ENCODE data around the gene SEL1L.

- TF ChIP-seq CTCF (IDR thresholded peaks at IDR 0.05) (no peak), POLR2AphosphoS5 (IDR thresholded peaks at IDR 0.05) (no peak), POLR2A (IDR thresholded peaks at IDR 0.05) (no peak)
Measured at GRCh38 chr14:81533212-81533535, 479 bp downstream of the SEL1L start.
